Sigmoid colon (tissue), 4 donors: ENCODE data around the gene LRRC56.

Experiments
- CTCF ChIP-seq, 4 experiments: fragments of 450-650 bp in 3 of 4; fragments of 200-600 bp in 1 of 4; IDR thresholded peaks; one replicate each; pipeline ENCODE4 v1.5.1; 2016 to 2019; ENCODE audit warnings: antibody characterized with exemption in 4 of 4, mild to moderate bottlenecking in 3 of 4, moderate library complexity in 2 of 4
- EP300 ChIP-seq, 4 donors: sonication (generic); formaldehyde crosslinking; IDR thresholded peaks; one replicate each; pipeline ENCODE4 v1.6.1; 2017; ENCODE audit warnings: antibody characterized with exemption in 4 of 4
- POLR2AphosphoS5 ChIP-seq, 4 donors: sonication (generic); formaldehyde crosslinking; IDR thresholded peaks; one replicate each; pipeline ENCODE4 v1.6.1; 2017; ENCODE audit warnings: antibody characterized with exemption in 4 of 4

DNA sequence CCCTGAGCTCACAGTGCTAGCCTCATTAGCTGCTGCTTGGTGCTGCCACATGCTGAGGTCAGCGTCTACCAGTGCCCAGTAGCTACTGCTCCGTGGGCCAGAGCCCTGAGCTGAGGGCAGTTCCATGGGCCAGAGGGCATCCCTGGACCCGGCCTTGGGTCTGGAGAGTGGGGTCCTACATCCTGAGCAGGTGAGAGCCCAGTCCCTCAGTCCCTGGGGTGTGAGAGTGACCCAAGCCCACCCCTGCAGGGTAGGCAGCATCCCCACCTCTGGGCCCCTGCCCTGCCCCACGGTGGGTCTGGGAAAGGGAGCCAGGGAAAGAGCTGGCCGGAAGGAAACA, 13.4 kb downstream of the LRRC56 start:
- TF ChIP-seq CTCF (IDR thresholded peaks at IDR 0.05) (no peak), POLR2AphosphoS5 (IDR thresholded peaks at IDR 0.05) (no peak), EP300 (IDR thresholded peaks at IDR 0.05) (no peak)
